H1 (cell line): ENCODE results near the gene TMEM134. TPM values are rescaled to one million over a fixed set of nuclear protein-coding genes. Genes with fewer than 3 reads are reported as not detected.

ENCODE experiments used
- CTCF ChIA-PET: fragments of 300-600 bp; sonication (Branson Sonifier 250); formaldehyde crosslinking; loops from one replicate; lab custom pipeline; 2021; ENCODE audit not compliant: partially characterized antibody; lab: Charles Lee
- POLR2A ChIA-PET: fragments of 300-600 bp; sonication (Branson Sonifier 250); formaldehyde crosslinking; loops from one replicate; lab custom pipeline; 2021; ENCODE audit warnings: inconsistent platforms; ENCODE audit not compliant: partially characterized antibody; lab: Charles Lee
- DNase-seq, 2 experiments: peaks; one replicate each; pipeline versions ENCODE4 v3.0.0 to v3.0.0-alpha.2; 2010 to 2022; ENCODE audit warnings: low spot score in 2 of 2, low read depth in 1 of 2, mixed read lengths in 1 of 2
- FAIRE-seq: peaks from 2 replicates; lab custom pipeline; 2011; peaks lifted over from hg19 to GRCh38; lab: Jason Lieb, UNC
- H2AFZ ChIP-seq: 2 replicates; pipeline ENCODE4 v1.8.1; 2012; ENCODE audit warnings: low read length, inconsistent platforms
- H2AK5ac ChIP-seq: 2 replicates; pipeline ENCODE4 v1.6.1; 2013; ENCODE audit warnings: low read depth, low read length
- H2BK120ac ChIP-seq: replicated peaks from 2 replicates; pipeline ENCODE3; 2013; ENCODE audit warnings: low read depth, low read length, inconsistent platforms
- H2BK12ac ChIP-seq: 2 replicates; pipeline ENCODE4 v1.6.1; 2013; ENCODE audit warnings: low read depth, low read length
- H2BK15ac ChIP-seq: 2 replicates; pipeline ENCODE4 v1.6.1; 2013; ENCODE audit warnings: low read length
- H2BK20ac ChIP-seq: 2 replicates; pipeline ENCODE4 v1.6.1; 2013; ENCODE audit warnings: low read length
- H2BK5ac ChIP-seq: 2 replicates; pipeline ENCODE4 v1.6.1; 2013; ENCODE audit warnings: low read depth, low read length
- H3K14ac ChIP-seq: 2 replicates; pipeline ENCODE4 v1.6.1; 2013; ENCODE audit warnings: inconsistent platforms; ENCODE audit not compliant: insufficient read length
- H3K18ac ChIP-seq: 2 replicates; pipeline ENCODE4 v1.6.1; 2013; ENCODE audit warnings: low read length; ENCODE audit errors: extremely low read depth
- H3K23ac ChIP-seq: 2 replicates; pipeline ENCODE4 v1.6.1; 2013; ENCODE audit warnings: inconsistent platforms; ENCODE audit not compliant: insufficient read length
- H3K23me2 ChIP-seq: 2 replicates; pipeline ENCODE4 v1.6.1; 2013; ENCODE audit warnings: low read depth, low read length
- H3K27ac ChIP-seq: 2 replicates; pipeline ENCODE4 v1.6.1; 2011; ENCODE audit warnings: low read depth, low read length, inconsistent platforms
- H3K27me3 ChIP-seq, 4 experiments: replicated peaks in 1 of 4; 1 replicate in 1 of 4; 2 replicates in 3 of 4; pipeline versions ENCODE4 v1.6.1 to v1.8.1; 2011 to 2013; ENCODE audit warnings: low read length in 3 of 4, mild to moderate bottlenecking in 3 of 4, inconsistent platforms in 2 of 4, mixed read lengths in 2 of 4, moderate library complexity in 1 of 4; ENCODE audit not compliant: control insufficient read depth in 3 of 4, insufficient read depth in 3 of 4; ENCODE audit errors: extremely low read depth in 1 of 4
- H3K36me3 ChIP-seq, 4 experiments: 2 replicates each; pipeline versions ENCODE4 v1.6.1 to v1.8.1; 2011 to 2013; ENCODE audit warnings: mild to moderate bottlenecking in 4 of 4, low read length in 3 of 4, moderate library complexity in 2 of 4, control low read depth in 1 of 4, inconsistent platforms in 1 of 4; ENCODE audit not compliant: insufficient read depth in 4 of 4, control insufficient read depth in 2 of 4
- H3K4ac ChIP-seq: replicated peaks from 2 replicates; pipeline ENCODE3; 2013; ENCODE audit warnings: low read length, low read depth, mixed read lengths, inconsistent platforms; ENCODE audit not compliant: insufficient read length
- H3K4me1 ChIP-seq, 4 experiments: replicated peaks in 1 of 4; 1 replicate in 1 of 4; 2 replicates in 3 of 4; pipeline versions ENCODE4 v1.6.1 to v1.8.1; 2011 to 2013; ENCODE audit warnings: low read length in 3 of 4, inconsistent platforms in 2 of 4, mixed read lengths in 1 of 4; ENCODE audit not compliant: insufficient read depth in 4 of 4, control insufficient read depth in 3 of 4
- H3K4me2 ChIP-seq, 2 experiments: 2 replicates each; pipeline versions ENCODE4 v1.6.1 to v1.8.1; 2011 to 2013; ENCODE audit warnings: low read depth in 2 of 2, low read length in 2 of 2, control low read depth in 1 of 2, inconsistent platforms in 1 of 2, mild to moderate bottlenecking in 1 of 2; ENCODE audit not compliant: insufficient read depth in 1 of 2
- H3K4me3 ChIP-seq, 4 experiments: fragments of 200-600, 300-600 bp in 1 of 4; sonication (generic), shearing (Covaris generic), sonication (Bioruptor Twin) in 1 of 4; 2 replicates each; pipeline versions ENCODE4 v1.5.1 to v1.8.1; 2011 to 2016; ENCODE audit warnings: low read length in 4 of 4, low read depth in 3 of 4, control low read depth in 2 of 4, inconsistent platforms in 2 of 4, mild to moderate bottlenecking in 2 of 4, mixed read lengths in 1 of 4, moderate library complexity in 1 of 4; ENCODE audit not compliant: insufficient read depth in 2 of 4; ENCODE audit errors: extremely low read depth in 1 of 4
- H3K56ac ChIP-seq: replicated peaks from 2 replicates; pipeline ENCODE3; 2013; ENCODE audit warnings: low read depth, mild to moderate bottlenecking, mixed read lengths, low read length, inconsistent platforms; ENCODE audit not compliant: insufficient read length
- H3K79me1 ChIP-seq: 2 replicates; pipeline ENCODE4 v1.6.1; 2013; ENCODE audit warnings: low read depth, low read length, control low read depth
- H3K79me2 ChIP-seq, 2 experiments: 2 replicates each; pipeline versions ENCODE4 v1.6.1 to v1.8.1; 2012 to 2013; ENCODE audit warnings: low read length in 2 of 2, mild to moderate bottlenecking in 2 of 2, inconsistent platforms in 1 of 2; ENCODE audit not compliant: insufficient read depth in 2 of 2, control insufficient read depth in 1 of 2
- H3K9ac ChIP-seq, 4 experiments: replicated peaks in 1 of 4; 1 replicate in 1 of 4; 2 replicates in 3 of 4; pipeline versions ENCODE4 v1.6.1 to v1.8.1; 2011 to 2013; ENCODE audit warnings: low read depth in 3 of 4, low read length in 3 of 4, control low read depth in 2 of 4, mild to moderate bottlenecking in 2 of 4, moderate library complexity in 2 of 4, inconsistent platforms in 1 of 4; ENCODE audit errors: extremely low read depth in 1 of 4
- H3K9me3 ChIP-seq, 2 experiments: 2 replicates each; pipeline versions ENCODE4 v1.6.1 to v1.8.1; 2012 to 2013; ENCODE audit warnings: mild to moderate bottlenecking in 2 of 2, moderate library complexity in 2 of 2, control low read depth in 1 of 2, inconsistent platforms in 1 of 2, low read depth in 1 of 2, low read length in 1 of 2, mixed read lengths in 1 of 2; ENCODE audit not compliant: insufficient read depth in 2 of 2
- H4K20me1 ChIP-seq, 2 experiments: replicated peaks in 1 of 2; 2 replicates each; pipeline versions ENCODE3 to v1.8.1; 2011 to 2013; ENCODE audit warnings: inconsistent platforms in 2 of 2, low read length in 2 of 2, mild to moderate bottlenecking in 1 of 2; ENCODE audit not compliant: insufficient read depth in 2 of 2, control insufficient read depth in 1 of 2
- H4K5ac ChIP-seq: 2 replicates; pipeline ENCODE4 v1.6.1; 2013; ENCODE audit warnings: low read length, low read depth, mixed read lengths, inconsistent platforms; ENCODE audit not compliant: insufficient read length
- H4K8ac ChIP-seq: 2 replicates; pipeline ENCODE4 v1.8.0; 2013; ENCODE audit warnings: mild to moderate bottlenecking, moderate library complexity, low read length, inconsistent platforms; ENCODE audit not compliant: insufficient read depth; ENCODE audit errors: extremely low read depth
- H4K91ac ChIP-seq: replicated peaks from 2 replicates; pipeline ENCODE3; 2013; ENCODE audit warnings: low read length, mixed read lengths, inconsistent platforms; ENCODE audit not compliant: insufficient read length
- BRCA1 ChIP-seq: IDR thresholded peaks from 2 replicates; pipeline ENCODE4 v1.6.1; 2012; ENCODE audit warnings: low read depth, low read length, improper control_type of control experiment
- CHD2 ChIP-seq: IDR thresholded peaks from 2 replicates; pipeline ENCODE4 v1.6.1; 2012; ENCODE audit warnings: low read length, improper control_type of control experiment
- CTBP2 ChIP-seq: IDR thresholded peaks from 2 replicates; pipeline ENCODE4 v1.7.0; 2011; ENCODE audit warnings: borderline replicate concordance, mild to moderate bottlenecking, moderate library complexity, mixed read lengths, low read length; ENCODE audit not compliant: insufficient read depth, insufficient read length
- KDM1A ChIP-seq: fragments of 200-600, 300-600 bp; sonication (generic); IDR thresholded peaks from 2 replicates; pipeline ENCODE4 v1.7.1; 2016; ENCODE audit warnings: mild to moderate bottlenecking, low read length, borderline replicate concordance
- NANOG ChIP-seq: IDR thresholded peaks from 2 replicates; pipeline ENCODE4 v1.6.1; 2011; ENCODE audit warnings: low read length, low read depth, mild to moderate bottlenecking, inconsistent platforms; ENCODE audit not compliant: insufficient read depth, poor library complexity, severe bottlenecking
- PHF8 ChIP-seq: fragments of 200-600 bp; sonication (generic); conservative IDR thresholded peaks from 2 replicates; pipeline ENCODE4 v1.7.1; 2012; ENCODE audit warnings: low read depth, mild to moderate bottlenecking, inconsistent platforms, low read length, moderate library complexity
- SUZ12 ChIP-seq: fragments of 200-600 bp; sonication (generic); IDR thresholded peaks from 2 replicates; pipeline ENCODE4 v1.6.1; 2012; ENCODE audit warnings: mild to moderate bottlenecking, inconsistent platforms, low read length, moderate library complexity, mixed read lengths
- ZNF274 ChIP-seq: IDR thresholded peaks from 2 replicates; pipeline ENCODE4 v1.7.0; 2012; ENCODE audit warnings: low read length, borderline replicate concordance; ENCODE audit errors: extremely low read depth
- WGBS, 2 experiments: shearing (Covaris generic) in 1 of 2; methylation state at CpG; one replicate each; pipeline versions ENCODE4 v1.1.6 to v1.1.7; 2013 to 2015; ENCODE audit warnings: low lambda C conversion rate in 2 of 2, mixed read lengths in 2 of 2, inconsistent platforms in 1 of 2, low coverage in 1 of 2, missing lambda C conversion rate in 1 of 2; ENCODE audit not compliant: insufficient replicate concordance in 2 of 2, insufficient coverage in 1 of 2, insufficient read length in 1 of 2; ENCODE audit errors: extremely low coverage in 1 of 2, missing lambda C conversion rate in 1 of 2; 5-methylcytosine and 5-hydroxymethylcytosine counted together
- polyA plus RNA-seq, 7 experiments: library from polyadenylated mRNA; depleted of rRNA in 3 of 7; stranded (reverse) in 5 of 7; unstranded in 2 of 7; fragments of >200 nt in 5 of 7; fragments of 200-250 nt in 2 of 7; gene quantifications; 1 replicate in 5 of 7; 2 replicates in 1 of 7; 4 replicates in 1 of 7; pipeline versions ENCODE4 v1.2.1 to v1.2.3, GENCODE V29; 2011 to 2013; ENCODE audit warnings: missing spikeins in 2 of 7, mixed read lengths in 2 of 7
- total RNA-seq: library from RNA; stranded (reverse); fragmentation: NEBNext Ultra II Directional; extraction: Animal tissue kit (Norgen Biotek cat#: 25700); gene quantifications from 2 replicates; pipeline ENCODE4 v1.2.1, GENCODE V29; 2021
- TF ChIP-seq, protein P1 (sequence below): IDR thresholded peaks from 2 replicates; pipeline ENCODE4 v1.6.1; 2012; ENCODE audit warnings: low read length, inconsistent platforms

The TMEM134 gene
- total and polyA plus RNA-seq, 2 of the 8 experiments (the other 6 are each of a cell fraction or from before 2014, with no cell fraction given): 32.4 to 229 TPM

- Histone ChIP-seq H2BK120ac (no peak overlapping the region), H3K36me3 (peaks cover 0 to 7% (median 1%) of the 10 kb centered on the region in 4 experiments; a peak in 2 of 8 replicates), H3K79me1 (no peaks in the 10 kb centered on the region), H2AFZ (no peak overlapping the region), H3K4me2 (no peak overlapping the region), H3K4ac (peak overlapping the region; percentile 38), H4K91ac (peak overlapping the region; percentile 40), H3K4me3 (no peak overlapping the region), H2AK5ac (no peak overlapping the region), H3K18ac (no peak overlapping the region; the same call in 1 of the 2 replicates), H3K9ac (no peak overlapping the region; a peak in 1 of 7 replicates), H2BK5ac (peak overlapping the region; percentile 16; the same call in 1 of the 2 replicates), H2BK20ac (no peak overlapping the region), H3K27me3 (peaks cover 0 to 10% (median 9%) of the 10 kb centered on the region in 4 experiments; a peak in 6 of 7 replicates), H3K79me2 (no peaks in the 10 kb centered on the region), H3K9me3 (no peaks in the 10 kb centered on the region), H4K8ac (peak overlapping the region; percentile 78; the same call in 1 of the 2 replicates), H2BK15ac (no peak overlapping the region), H3K14ac (no peak overlapping the region), H4K5ac (no peak overlapping the region), H2BK12ac (no peak overlapping the region), H3K56ac (no peak overlapping the region), H3K23me2 (no peaks in the 10 kb centered on the region), H3K23ac (no peak overlapping the region), H4K20me1 (peaks cover 0 to 7% of the 10 kb centered on the region in 2 experiments), H3K27ac (no peak overlapping the region), H3K4me1 (peaks cover 0 to 3% (median 3%) of the 10 kb centered on the region in 4 experiments; a peak in 3 of 7 replicates)
- DNase-seq (no peak), FAIRE-seq (no peak)
- CTCF ChIA-PET: interaction anchor here (0.7 to 1.2 kb wide), 2 partner anchors 107 to 136 kb away, joined by 3 read pairs; no protein-coding TSS in a partner anchor
- POLR2A ChIA-PET: interaction anchor here (1.0 to 1.6 kb wide), 4 partner anchors 17 to 21 kb away, joined by 3 to 4 read pairs (median 3); partner anchors contain the start of gene CDK2AP2
- WGBS, 2 experiments: 94% methylated on average over 20 of the region's 20 CpGs; no CpG with 5 or more reads in 1 of the 2 experiments
- TF ChIP-seq, protein P1, sequence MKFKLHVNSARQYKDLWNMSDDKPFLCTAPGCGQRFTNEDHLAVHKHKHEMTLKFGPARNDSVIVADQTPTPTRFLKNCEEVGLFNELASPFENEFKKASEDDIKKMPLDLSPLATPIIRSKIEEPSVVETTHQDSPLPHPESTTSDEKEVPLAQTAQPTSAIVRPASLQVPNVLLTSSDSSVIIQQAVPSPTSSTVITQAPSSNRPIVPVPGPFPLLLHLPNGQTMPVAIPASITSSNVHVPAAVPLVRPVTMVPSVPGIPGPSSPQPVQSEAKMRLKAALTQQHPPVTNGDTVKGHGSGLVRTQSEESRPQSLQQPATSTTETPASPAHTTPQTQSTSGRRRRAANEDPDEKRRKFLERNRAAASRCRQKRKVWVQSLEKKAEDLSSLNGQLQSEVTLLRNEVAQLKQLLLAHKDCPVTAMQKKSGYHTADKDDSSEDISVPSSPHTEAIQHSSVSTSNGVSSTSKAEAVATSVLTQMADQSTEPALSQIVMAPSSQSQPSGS: no peak
- TF ChIP-seq ZNF274: no peak
- TF ChIP-seq BRCA1: no peak
- no peak for TF ChIP-seq CHD2
- TF ChIP-seq PHF8: no peak
- no peak for TF ChIP-seq KDM1A
- TF ChIP-seq SUZ12: no peak
- TF ChIP-seq CTBP2: no peak
- TF ChIP-seq NANOG: no peak
These were observed 17.6 kb upstream of the TMEM134 start for GRCh38 chr11:67486481-67487195.
